Measurements from ENCODE around the gene NDFIP2. TPM values are rescaled to one million over a fixed set of nuclear protein-coding genes. Genes with fewer than 3 reads are reported as not detected.

Gene NDFIP2
- total RNA-seq, 1 experiment from 2014 or later = 29.6 TPM

DNA sequence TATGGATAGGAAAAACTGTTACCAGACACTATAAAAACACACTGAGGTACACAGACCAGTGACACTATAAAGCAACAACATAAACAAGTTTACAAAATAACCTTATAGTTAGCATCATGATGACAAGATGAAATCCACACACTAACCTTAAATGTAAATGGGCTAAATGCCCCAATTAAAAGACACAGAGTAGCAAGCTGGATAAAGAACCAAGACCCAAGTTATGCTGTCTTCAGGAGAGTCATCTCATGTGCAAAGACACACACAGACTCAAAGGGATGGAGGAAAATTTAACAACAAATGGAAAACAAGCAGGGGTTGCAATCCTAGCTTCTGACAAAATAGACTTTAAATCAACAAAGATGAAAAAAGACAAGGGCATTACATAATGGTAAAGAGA lies 81.6 kb downstream of the NDFIP2 start:
- DNase-seq (ENCODE audit: low read depth, low spot score) (no peak), ATAC-seq (no peak)
- peaks cover 3% of the 10 kb centered on the region; the same call in 1 of the 2 replicates for H3K9me3 ChIP-seq (ENCODE audit: control insufficient read depth, insufficient read depth, low read depth, low read length)
- TF ChIP-seq POLR2AphosphoS5 (IDR thresholded peaks at IDR 0.05; ENCODE audit: low read depth, low read length) (no peak), SIN3A (IDR thresholded peaks at IDR 0.05; ENCODE audit: borderline replicate concordance, insufficient read depth, low read depth, low read length) (no peak), TCF7L2 (IDR thresholded peaks at IDR 0.05; ENCODE audit: low read depth, low read length) (no peak), CTCF (IDR thresholded peaks at IDR 0.05) (no peak)
- TF ChIP-seq, protein P1, sequence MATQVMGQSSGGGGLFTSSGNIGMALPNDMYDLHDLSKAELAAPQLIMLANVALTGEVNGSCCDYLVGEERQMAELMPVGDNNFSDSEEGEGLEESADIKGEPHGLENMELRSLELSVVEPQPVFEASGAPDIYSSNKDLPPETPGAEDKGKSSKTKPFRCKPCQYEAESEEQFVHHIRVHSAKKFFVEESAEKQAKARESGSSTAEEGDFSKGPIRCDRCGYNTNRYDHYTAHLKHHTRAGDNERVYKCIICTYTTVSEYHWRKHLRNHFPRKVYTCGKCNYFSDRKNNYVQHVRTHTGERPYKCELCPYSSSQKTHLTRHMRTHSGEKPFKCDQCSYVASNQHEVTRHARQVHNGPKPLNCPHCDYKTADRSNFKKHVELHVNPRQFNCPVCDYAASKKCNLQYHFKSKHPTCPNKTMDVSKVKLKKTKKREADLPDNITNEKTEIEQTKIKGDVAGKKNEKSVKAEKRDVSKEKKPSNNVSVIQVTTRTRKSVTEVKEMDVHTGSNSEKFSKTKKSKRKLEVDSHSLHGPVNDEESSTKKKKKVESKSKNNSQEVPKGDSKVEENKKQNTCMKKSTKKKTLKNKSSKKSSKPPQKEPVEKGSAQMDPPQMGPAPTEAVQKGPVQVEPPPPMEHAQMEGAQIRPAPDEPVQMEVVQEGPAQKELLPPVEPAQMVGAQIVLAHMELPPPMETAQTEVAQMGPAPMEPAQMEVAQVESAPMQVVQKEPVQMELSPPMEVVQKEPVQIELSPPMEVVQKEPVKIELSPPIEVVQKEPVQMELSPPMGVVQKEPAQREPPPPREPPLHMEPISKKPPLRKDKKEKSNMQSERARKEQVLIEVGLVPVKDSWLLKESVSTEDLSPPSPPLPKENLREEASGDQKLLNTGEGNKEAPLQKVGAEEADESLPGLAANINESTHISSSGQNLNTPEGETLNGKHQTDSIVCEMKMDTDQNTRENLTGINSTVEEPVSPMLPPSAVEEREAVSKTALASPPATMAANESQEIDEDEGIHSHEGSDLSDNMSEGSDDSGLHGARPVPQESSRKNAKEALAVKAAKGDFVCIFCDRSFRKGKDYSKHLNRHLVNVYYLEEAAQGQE (IDR thresholded peaks at IDR 0.05; ENCODE audit: insufficient read depth in 1 of 2, low read depth in 2 of 2, low read length in 1 of 2) = no peak
- POLR2A ChIA-PET = no interaction called here
- intact Hi-C loops (cut with micrococcal nuclease; ENCODE audit: unreplicated experiment) (no loop called here), in situ Hi-C loops (cut with HindIII; ENCODE audit: low pct_unique_long_range_greater_than_20kb, low sequenced_read_pairs) (no loop called here)
- H3K27ac ChIP-seq (ENCODE audit: low read length) = no peak overlapping the region
- CTCF ChIA-PET = no interaction called here
- no peaks in the 10 kb centered on the region for H3K27me3 ChIP-seq (ENCODE audit: control insufficient read depth, insufficient read depth, low read length)
- no TSS peak for BruUV-seq (replicated peaks)
- H3K4me1 ChIP-seq (ENCODE audit: control insufficient read depth, insufficient read depth, low read length) = no peaks in the 10 kb centered on the region
- H3K36me3 ChIP-seq (ENCODE audit: control insufficient read depth, insufficient read depth, low read length) = no peaks in the 10 kb centered on the region
- no peak overlapping the region for H3K4me3 ChIP-seq (ENCODE audit: low read depth in 2 of 2, low read length in 2 of 2)

DNA sequence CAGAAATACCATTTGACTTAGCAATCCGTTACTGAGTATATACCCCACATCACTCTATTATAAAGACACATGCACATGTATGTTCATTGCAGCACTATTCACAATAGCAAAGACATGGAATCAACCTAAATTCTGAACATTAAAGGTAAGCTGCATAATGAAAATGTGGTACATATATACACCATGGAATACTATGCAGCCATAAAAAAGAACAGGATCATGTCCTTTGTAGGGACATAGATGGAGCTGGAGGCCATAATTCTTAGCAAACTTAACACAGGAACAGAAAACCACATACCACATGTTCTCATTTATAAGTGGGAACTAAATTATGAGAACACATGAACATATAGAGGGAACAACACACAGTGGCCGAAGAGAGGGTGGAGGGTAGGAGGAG lies 85.2 kb downstream of the NDFIP2 start:
- H3K36me3 ChIP-seq (ENCODE audit: control insufficient read depth, insufficient read depth, low read length) = no peaks in the 10 kb centered on the region
- TF ChIP-seq TCF7L2 (IDR thresholded peaks at IDR 0.05; ENCODE audit: low read depth, low read length) (no peak), CTCF (IDR thresholded peaks at IDR 0.05) (no peak)
- TF ChIP-seq, protein P1 (IDR thresholded peaks at IDR 0.05; ENCODE audit: insufficient read depth in 1 of 2, low read depth in 2 of 2, low read length in 1 of 2) = no peak
- ATAC-seq (no peak), DNase-seq (ENCODE audit: low read depth, low spot score) (no peak)
- ChIA-PET CTCF (no interaction called here), POLR2A (interaction anchor here (0.5 kb wide), 1 partner anchor 769 kb away, joined by 8 read pairs; no protein-coding TSS in a partner anchor)
- no peak overlapping the region for H3K27ac ChIP-seq (ENCODE audit: low read length)
- no peaks in the 10 kb centered on the region for H3K9me3 ChIP-seq (ENCODE audit: control insufficient read depth, insufficient read depth, low read depth, low read length)
- no TSS peak for BruUV-seq (replicated peaks)
- no peaks in the 10 kb centered on the region for H3K27me3 ChIP-seq (ENCODE audit: control insufficient read depth, insufficient read depth, low read length)
- H3K4me3 ChIP-seq (ENCODE audit: low read depth in 2 of 2, low read length in 2 of 2) = no peak overlapping the region
- in situ Hi-C loops (cut with HindIII; ENCODE audit: low pct_unique_long_range_greater_than_20kb, low sequenced_read_pairs) = no loop called here
- H3K4me1 ChIP-seq (ENCODE audit: control insufficient read depth, insufficient read depth, low read length) = no peaks in the 10 kb centered on the region
- intact Hi-C loops (cut with micrococcal nuclease; ENCODE audit: unreplicated experiment) = no loop called here

All from Panc1 (cell line).